HG03135 (cell line): ENCODE data around the gene PGGHG.
"Not testable (repeated sequence)": the region's sequence is repeated elsewhere in the genome, so short reads cannot be mapped to it uniquely, and the experiment has no call there.

Source experiments
- ATAC-seq: cut with Tn5 transposase; IDR thresholded peaks from one replicate; pipeline ENCODE4 v1.9.1; 2021; ENCODE audit warnings: mild to moderate bottlenecking, moderate library complexity; ENCODE audit not compliant: unreplicated experiment

PGGHG gene

GRCh38 chr11:285021-285893 lies 3.7 kb upstream of the PGGHG start:
- ATAC-seq, result no peak

- no peak for ATAC-seq
These were observed 3.1 kb upstream of the PGGHG start for GRCh38 chr11:285894-286220.

- not testable (repeated sequence) for ATAC-seq
These were observed 1.7 kb upstream of the PGGHG start for GRCh38 chr11:286977-287820.

GRCh38 chr11:287821-288477 lies 977 bp upstream of the PGGHG start:
- no peak for ATAC-seq

DNA sequence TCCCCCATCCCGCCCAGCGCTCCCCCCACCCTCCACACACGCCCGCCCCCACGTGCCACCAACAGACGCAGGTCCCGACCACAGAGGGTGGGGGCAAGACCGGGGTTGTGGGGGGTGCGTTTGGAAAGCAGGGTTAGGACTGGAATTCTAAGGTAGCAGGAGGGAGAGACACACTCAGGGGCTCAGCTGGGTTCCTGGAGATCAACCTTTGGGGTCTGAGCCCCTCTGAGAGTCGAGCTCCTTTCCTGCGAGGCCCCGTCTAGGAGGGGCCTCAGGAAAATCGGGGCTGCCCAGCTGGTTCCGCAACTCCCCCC lies 429 bp downstream of the PGGHG start:
- no peak for ATAC-seq

DNA sequence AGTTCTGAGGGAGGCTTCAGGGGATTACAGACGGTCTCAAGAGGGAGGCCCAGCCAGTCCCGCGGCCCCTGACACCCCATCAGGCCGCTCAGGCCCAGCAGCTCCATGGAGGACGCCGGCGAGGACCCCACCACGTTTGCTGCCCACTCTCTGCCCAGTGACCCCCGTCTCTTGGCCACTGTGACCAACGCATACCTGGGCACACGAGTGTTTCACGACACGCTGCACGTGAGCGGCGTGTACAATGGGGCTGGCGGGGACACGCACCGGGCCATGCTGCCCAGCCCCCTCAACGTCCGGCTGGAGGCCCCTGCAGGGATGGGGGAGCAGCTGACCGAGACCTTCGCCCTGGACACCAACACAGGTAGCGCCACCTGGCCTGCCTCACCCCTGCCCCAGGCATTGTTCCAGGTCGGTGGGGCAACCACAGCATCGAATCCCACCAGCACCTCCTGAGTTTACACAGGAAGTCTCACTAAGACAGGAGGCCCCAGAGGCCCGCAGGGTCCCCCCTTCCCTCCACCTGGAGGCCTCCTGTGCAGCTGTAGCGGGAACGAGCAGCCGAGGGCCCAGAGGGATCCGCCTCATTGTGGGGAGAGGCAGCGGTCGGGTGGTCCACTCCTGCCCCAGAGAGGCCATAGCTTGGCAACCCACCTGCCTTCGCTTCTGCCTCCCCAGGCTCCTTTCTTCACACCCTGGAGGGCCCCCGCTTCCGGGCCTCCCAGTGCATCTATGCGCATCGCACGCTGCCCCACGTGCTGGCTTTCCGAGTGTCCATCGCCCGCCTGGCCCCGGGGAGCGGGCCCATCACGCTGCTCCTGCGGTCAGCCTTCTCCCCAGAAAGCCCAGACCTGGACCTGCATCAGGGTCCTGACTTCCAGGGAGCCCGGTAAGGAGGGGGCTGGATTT lies 1.0 kb downstream of the PGGHG start:
- no peak for ATAC-seq

GRCh38 chr11:290621-291231 lies 1.8 kb downstream of the PGGHG start:
- no peak for ATAC-seq

DNA sequence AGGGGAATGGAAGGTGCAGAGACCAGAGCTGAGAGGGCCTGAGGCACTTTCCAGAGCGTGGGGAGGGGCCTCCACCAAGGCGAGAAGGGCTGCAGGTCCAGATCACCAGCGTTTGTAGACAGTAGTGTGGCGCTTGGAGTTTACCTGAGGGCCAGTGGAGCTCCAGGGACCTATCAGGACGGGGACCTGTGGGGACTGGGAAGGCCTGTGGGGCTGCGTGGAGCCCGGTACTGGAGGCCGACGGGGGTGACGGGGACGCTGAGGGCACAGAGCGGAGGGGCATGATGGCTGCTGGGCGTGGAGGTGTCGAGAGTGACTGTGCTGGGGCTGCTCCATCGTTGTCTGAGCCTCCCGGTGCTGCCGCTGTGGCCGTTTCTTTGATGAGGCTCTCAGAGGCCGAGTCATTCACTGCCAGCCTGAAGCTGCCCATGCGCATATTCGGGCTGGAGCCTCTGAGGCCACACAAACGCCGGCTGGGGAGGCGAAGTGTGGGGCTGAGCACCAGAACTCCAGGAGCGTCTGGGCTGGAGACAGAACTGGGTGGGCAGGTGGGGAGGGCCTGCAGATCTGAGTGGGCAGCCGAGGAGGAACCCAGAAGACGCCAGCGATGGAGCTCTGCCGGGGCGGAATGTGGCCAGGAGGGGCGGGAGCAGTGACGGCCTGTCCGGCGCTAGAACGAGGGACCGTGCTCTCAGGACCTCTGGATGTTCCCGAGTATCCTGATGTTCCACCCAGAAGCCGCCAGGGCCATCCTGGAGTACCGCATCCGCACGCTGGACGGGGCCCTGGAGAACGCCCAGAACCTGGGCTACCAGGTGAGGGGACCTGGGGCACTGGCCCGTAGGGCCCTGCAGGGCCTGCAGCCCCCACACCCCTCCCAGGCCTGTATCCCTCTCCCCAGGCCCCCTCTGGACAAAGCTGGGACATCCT lies 2.6 kb downstream of the PGGHG start:
- ATAC-seq, result no peak

DNA sequence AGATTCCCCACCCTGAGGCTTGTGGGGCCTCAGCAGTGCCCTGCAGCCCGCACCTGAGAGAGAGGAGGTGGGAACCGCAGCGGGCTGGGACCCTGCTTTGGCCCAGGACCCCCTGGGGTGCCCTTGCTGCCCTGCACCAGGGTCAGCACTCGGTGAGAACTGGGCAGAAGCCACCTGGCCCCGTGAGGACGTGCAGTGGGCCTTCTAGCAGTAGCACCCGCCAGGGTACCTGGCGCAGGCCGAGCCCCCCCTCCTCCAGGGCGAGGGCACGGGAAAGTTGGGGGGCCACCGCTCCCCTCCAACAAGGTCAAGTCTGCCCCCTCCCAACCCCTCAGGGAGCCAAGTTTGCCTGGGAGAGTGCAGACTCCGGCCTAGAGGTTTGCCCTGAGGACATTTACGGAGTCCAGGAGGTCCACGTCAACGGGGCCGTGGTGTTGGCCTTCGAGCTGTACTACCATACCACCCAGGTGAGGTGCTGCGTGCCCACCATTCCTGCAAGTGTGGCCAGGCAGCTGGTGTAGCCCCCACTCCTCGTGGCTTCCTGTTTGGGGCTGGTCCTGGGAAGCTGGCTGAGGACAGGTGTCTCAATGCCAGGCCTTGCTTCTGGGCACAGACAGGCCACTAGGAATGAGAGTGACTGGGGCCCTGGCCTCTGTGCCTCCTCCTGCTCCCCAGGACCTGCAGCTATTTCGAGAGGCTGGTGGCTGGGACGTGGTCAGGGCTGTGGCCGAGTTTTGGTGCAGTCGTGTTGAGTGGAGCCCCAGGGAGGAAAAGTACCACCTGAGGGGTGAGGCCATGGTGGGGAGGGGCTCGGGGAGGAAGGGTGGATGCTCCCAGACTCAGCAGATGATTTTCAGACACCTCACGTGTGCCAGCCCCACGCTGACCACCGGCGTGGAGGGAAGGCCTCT lies 3.5 kb downstream of the PGGHG start:
- ATAC-seq, result no peak

DNA sequence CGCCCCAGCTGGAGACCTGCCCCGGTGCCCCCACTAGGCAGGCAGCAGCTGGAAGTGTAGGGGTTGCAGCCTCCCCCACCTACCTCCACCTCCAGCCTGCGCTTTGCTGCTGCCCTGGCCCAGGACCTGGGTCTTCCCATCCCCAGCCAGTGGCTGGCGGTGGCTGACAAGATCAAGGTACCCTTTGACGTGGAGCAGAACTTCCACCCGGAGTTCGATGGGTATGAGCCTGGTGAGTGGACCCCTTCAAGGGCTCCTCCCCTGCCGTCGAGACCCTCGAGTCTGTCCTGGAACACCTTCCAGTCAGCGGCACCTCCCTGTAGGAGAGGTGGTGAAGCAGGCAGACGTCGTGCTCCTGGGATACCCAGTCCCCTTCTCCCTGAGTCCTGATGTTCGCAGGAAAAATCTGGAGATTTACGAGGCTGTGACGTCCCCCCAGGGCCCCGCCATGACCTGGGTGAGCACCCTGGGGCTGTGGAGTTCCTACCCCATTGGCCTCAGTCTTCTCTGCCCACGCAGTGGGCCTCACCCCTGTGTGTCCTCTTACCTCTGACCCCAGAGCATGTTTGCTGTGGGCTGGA lies 4.4 kb downstream of the PGGHG start:
- no peak for ATAC-seq

DNA sequence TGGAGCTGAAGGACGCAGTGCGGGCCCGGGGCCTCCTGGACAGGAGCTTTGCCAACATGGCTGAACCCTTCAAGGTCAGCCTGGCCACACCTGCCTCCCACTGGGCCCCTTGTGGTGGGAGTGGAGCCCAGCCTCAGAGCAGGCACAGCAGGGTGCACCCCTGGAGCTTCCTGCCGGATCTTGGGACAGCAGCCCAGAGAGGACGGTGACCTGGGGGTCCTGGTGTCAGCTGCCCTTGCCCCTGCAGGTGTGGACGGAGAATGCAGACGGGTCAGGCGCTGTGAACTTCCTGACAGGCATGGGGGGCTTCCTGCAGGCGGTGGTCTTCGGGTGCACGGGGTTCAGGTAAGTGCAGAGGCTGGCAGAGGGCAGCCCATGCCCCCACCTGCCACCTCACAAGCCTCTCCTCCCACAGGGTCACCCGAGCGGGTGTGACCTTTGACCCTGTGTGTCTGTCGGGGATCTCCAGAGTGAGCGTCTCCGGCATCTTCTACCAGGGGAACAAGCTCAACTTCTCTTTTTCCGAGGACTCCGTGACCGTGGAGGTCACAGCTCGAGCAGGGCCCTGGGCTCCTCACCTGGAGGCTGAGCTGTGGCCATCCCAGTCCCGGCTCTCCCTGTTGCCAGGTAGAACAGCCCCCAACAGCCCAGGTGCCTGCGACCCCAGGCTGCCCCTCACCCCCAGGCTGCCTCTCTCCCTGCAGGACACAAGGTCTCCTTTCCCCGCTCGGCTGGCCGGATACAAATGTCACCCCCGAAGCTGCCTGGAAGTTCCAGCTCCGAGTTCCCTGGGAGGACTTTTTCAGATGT lies 5.1 kb downstream of the PGGHG start:
- ATAC-seq, result no peak

DNA sequence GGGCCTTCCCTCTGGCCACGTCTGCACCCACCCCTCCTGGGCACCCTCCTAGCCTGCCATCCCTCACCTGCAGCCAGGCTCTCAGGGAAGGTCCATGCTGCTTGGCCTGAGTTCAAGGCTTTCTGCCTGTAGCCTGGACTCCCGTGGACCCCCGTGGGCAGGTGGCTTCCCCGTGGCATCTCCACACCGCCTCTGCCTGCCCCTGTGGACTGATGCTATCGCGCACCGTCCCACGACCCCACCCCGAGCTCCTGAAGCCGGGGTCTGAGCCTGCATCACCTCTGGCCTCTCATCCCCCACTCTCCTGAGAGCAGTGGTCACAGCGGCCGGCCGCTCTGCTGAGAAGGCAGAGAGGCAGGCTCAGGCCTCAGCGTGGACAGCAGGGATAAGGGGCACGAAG lies 5.9 kb downstream of the PGGHG start:
- ATAC-seq, result no peak

- no peak for ATAC-seq
These were observed 6.6 kb downstream of the PGGHG start for GRCh38 chr11:295351-296170.

GRCh38 chr11:296171-297050 lies 7.5 kb downstream of the PGGHG start:
- ATAC-seq, result no peak

DNA sequence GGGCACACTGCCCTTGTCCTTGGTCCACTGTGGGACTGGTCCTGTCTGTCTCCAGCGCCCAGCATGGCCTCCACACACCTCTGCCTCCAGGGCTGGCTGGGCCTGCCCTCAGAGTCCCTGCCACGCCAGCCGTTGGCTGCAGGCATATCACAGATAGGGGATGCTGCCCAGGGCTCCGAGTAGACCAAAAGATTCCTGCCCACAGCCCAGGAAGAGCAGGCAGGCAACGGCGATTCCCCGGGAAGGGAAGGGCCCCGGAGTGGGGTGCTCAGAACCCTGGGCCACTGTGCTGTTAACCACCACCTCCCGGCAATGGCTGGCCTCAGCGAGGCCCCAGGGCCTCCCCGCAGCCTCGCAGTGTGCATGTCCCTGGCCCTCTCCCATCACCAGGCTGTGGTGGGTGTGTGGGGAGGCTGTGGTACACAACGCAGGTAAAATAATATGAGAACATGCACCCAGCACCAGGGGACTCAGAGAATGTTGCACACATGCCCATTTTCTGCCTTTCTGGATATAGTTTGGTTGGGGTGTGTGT lies 8.2 kb downstream of the PGGHG start:
- ATAC-seq, result no peak
